Esophagus squamous epithelium (tissue), 4 donors: Measurements from ENCODE around the gene KRTAP10-9.

Source experiments
- POLR2A ChIP-seq, 4 donors: fragments of 450-650 bp; IDR thresholded peaks; one replicate each; pipeline ENCODE4 v1.6.1; 2017; ENCODE audit warnings: antibody characterized with exemption in 4 of 4, mild to moderate bottlenecking in 4 of 4, moderate library complexity in 3 of 4
- TF ChIP-seq, protein P1 (sequence below), 6 experiments: fragments of 450-650 bp in 4 of 6; fragments of 200-600 bp in 2 of 6; sonication (generic) in 2 of 6; IDR thresholded peaks; one replicate each; pipeline ENCODE4 v1.5.1; 2016 to 2019; ENCODE audit warnings: antibody characterized with exemption in 6 of 6, mild to moderate bottlenecking in 4 of 6, moderate library complexity in 4 of 6

DNA sequence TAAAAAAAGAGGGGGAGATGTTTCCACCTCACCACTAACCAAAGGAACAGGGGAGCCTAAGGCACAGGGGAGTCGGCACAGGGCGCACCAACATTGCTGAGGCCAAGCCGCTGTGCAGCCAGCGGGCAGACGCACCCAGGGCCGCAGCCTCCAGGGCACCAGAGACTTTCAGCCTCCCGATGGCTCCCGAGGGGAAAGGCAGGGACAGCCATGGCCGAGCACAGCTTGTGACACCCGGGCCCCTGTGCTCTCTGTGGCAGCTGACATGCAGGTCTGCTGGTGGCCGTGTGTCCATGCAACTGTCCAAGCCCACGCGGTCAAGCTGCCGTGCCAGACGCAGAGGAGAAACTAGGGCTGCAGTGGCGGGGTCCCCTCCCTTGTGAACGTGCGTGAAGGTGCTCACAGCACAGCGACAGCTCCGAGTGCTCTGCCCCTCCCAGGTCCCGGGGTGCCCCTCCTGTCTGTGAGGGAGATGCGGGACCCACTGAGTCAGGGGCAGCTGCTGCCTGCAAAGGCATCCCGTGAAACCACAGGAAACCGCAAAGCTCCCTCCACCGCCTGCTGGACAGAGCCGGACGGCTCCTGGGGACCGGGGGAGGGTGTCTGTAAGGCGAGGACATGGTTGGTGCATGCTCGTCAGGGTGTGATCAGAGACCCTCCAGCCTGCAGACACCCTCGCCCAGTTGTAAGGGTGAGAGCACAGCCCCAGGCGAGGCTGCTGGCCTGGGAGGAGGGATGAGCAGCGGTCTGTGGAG lies 21.8 kb downstream of the KRTAP10-9 start:
- TF ChIP-seq, protein P1, sequence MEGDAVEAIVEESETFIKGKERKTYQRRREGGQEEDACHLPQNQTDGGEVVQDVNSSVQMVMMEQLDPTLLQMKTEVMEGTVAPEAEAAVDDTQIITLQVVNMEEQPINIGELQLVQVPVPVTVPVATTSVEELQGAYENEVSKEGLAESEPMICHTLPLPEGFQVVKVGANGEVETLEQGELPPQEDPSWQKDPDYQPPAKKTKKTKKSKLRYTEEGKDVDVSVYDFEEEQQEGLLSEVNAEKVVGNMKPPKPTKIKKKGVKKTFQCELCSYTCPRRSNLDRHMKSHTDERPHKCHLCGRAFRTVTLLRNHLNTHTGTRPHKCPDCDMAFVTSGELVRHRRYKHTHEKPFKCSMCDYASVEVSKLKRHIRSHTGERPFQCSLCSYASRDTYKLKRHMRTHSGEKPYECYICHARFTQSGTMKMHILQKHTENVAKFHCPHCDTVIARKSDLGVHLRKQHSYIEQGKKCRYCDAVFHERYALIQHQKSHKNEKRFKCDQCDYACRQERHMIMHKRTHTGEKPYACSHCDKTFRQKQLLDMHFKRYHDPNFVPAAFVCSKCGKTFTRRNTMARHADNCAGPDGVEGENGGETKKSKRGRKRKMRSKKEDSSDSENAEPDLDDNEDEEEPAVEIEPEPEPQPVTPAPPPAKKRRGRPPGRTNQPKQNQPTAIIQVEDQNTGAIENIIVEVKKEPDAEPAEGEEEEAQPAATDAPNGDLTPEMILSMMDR (IDR thresholded peaks at IDR 0.05), result no peak
- TF ChIP-seq POLR2A (IDR thresholded peaks at IDR 0.05), result no peak
